HG03159 (cell line): ENCODE measurements around the gene PON3.

Experiments
- ATAC-seq: cut with Tn5 transposase; IDR thresholded peaks from one replicate; pipeline ENCODE4 v1.9.1; 2021; ENCODE audit warnings: mild to moderate bottlenecking, moderate library complexity; ENCODE audit not compliant: unreplicated experiment

The PON3 gene

GRCh38 chr7:95342642-95343307, 53.4 kb downstream of the PON3 start:
- ATAC-seq, result no peak

- ATAC-seq, result no peak
Observed at GRCh38 chr7:95342029-95342428, 54.1 kb downstream of the PON3 start.

- no peak for ATAC-seq
Observed at GRCh38 chr7:95340491-95340890, 55.7 kb downstream of the PON3 start.

GRCh38 chr7:95338832-95339231, 57.3 kb downstream of the PON3 start:
- no peak for ATAC-seq

- ATAC-seq, result no peak
Observed at GRCh38 chr7:95335093-95335492, 61.1 kb downstream of the PON3 start.

GRCh38 chr7:95334447-95334846, 61.7 kb downstream of the PON3 start:
- no peak for ATAC-seq

- ATAC-seq, result peak; percentile 28
Observed at GRCh38 chr7:95330961-95331337, 65.2 kb downstream of the PON3 start.

GRCh38 chr7:95330204-95330960, 65.8 kb downstream of the PON3 start:
- peak; percentile 93 for ATAC-seq

- no peak for ATAC-seq
Observed at GRCh38 chr7:95327356-95327755, 68.8 kb downstream of the PON3 start.

GRCh38 chr7:95324431-95324830, 71.7 kb downstream of the PON3 start, which contains the start of gene PON1:
PON1 (minus strand) TSS chr7:95324532; CDS start chr7:95324475, 57 bp downstream.
- ATAC-seq, result no peak

GRCh38 chr7:95323410-95324129, 72.6 kb downstream of the PON3 start:
- no peak for ATAC-seq

- ATAC-seq, result no peak
Observed at GRCh38 chr7:95322854-95323253, 73.3 kb downstream of the PON3 start.

GRCh38 chr7:95322396-95322795, 73.8 kb downstream of the PON3 start:
- ATAC-seq, result no peak

- no peak for ATAC-seq
Observed at GRCh38 chr7:95321720-95322119, 74.5 kb downstream of the PON3 start.

GRCh38 chr7:95320651-95321050, 75.5 kb downstream of the PON3 start:
- ATAC-seq, result no peak

GRCh38 chr7:95319570-95319969, 76.6 kb downstream of the PON3 start:
- no peak for ATAC-seq

- no peak for ATAC-seq
Observed at GRCh38 chr7:95318501-95319100, 77.6 kb downstream of the PON3 start.

- ATAC-seq, result no peak
Observed at GRCh38 chr7:95317966-95318365, 78.2 kb downstream of the PON3 start.

- ATAC-seq, result no peak
Observed at GRCh38 chr7:95317546-95317945, 78.6 kb downstream of the PON3 start.

- peak; percentile 93 for ATAC-seq
Observed at GRCh38 chr7:95316588-95316987, 79.6 kb downstream of the PON3 start.

- no peak for ATAC-seq
Observed at GRCh38 chr7:95312561-95312960, 83.6 kb downstream of the PON3 start.
